Measurements from ENCODE around the gene ABCC8. TPM values are rescaled to one million over a fixed set of nuclear protein-coding genes. Genes with fewer than 3 reads are reported as not detected.

Gene ABCC8
- total RNA-seq, 1 experiment from 2014 or later, result 2.4 TPM

- no peak overlapping the region for H4K8ac ChIP-seq (replicated peaks; ENCODE audit: insufficient read length, low read depth, low read length)
- H2AFZ ChIP-seq (ENCODE audit: low read length), result no peak overlapping the region
- no peak overlapping the region for H4K91ac ChIP-seq (ENCODE audit: insufficient read length, low read depth, low read length)
- H3K4me1 Mint-ChIP-seq, result peaks cover 6 to 10% of the 10 kb centered on the region in 2 experiments
- H3K79me1 ChIP-seq (ENCODE audit: insufficient read depth, low read depth, low read length, poor library complexity, severe bottlenecking), result no peaks in the 10 kb centered on the region
- no peak overlapping the region for H3K9ac ChIP-seq (ENCODE audit: extremely low read depth, insufficient read length, low read length)
- H3K9me3 ChIP-seq (ENCODE audit: control insufficient read depth, low read depth, low read length), result no peaks in the 10 kb centered on the region
- H2BK12ac ChIP-seq (ENCODE audit: insufficient read length, low read depth, low read length), result no peak overlapping the region
- no peak overlapping the region for H3K14ac ChIP-seq (ENCODE audit: insufficient read depth, low read length)
- no peaks in the 10 kb centered on the region for H3K27me3 ChIP-seq (ENCODE audit: insufficient read depth, low read length)
- no peak overlapping the region for H3K4ac ChIP-seq (ENCODE audit: low read depth, low read length)
- H2BK20ac ChIP-seq (ENCODE audit: low read depth, low read length, poor library complexity, severe bottlenecking), result no peak overlapping the region
- no peak overlapping the region for H2BK120ac ChIP-seq (ENCODE audit: low read depth, low read length, poor library complexity, severe bottlenecking)
- no peak overlapping the region for H4K5ac ChIP-seq (ENCODE audit: insufficient read length, low read depth, low read length)
- H3T11ph ChIP-seq (ENCODE audit: low read length), result no peak overlapping the region
- H3K4me3 Mint-ChIP-seq, result no peak overlapping the region
- H3K56ac ChIP-seq (ENCODE audit: insufficient read length, low read depth, low read length), result no peak overlapping the region
- no peak for TF ChIP-seq CTCF (conservative IDR thresholded peaks at IDR 0.05)
- WGBS (ENCODE audit: extremely low coverage, insufficient read length, low lambda C conversion rate), result no CpG with 5 or more reads among the region's 1 CpG
- H3K27ac ChIP-seq (ENCODE audit: insufficient read length, low read depth, low read length), result no peak overlapping the region
- H3K9me3 Mint-ChIP-seq, result no peaks in the 10 kb centered on the region
- H3K79me2 ChIP-seq (ENCODE audit: insufficient read depth, low read length), result no peaks in the 10 kb centered on the region
- no peak overlapping the region for H2BK5ac ChIP-seq (ENCODE audit: insufficient read length, low read length)
- H3K27ac Mint-ChIP-seq, result no peak overlapping the region
- peaks cover 25% of the 10 kb centered on the region for H3K27me3 Mint-ChIP-seq (ENCODE audit: low read depth)
- H3K4me1 ChIP-seq (ENCODE audit: insufficient read depth, low read length), result no peaks in the 10 kb centered on the region
- H4K20me1 ChIP-seq (ENCODE audit: control insufficient read depth, insufficient read depth, insufficient read length), result no peaks in the 10 kb centered on the region
- H3K23me2 ChIP-seq (ENCODE audit: insufficient read length, low read depth, low read length, poor library complexity, severe bottlenecking), result no peaks in the 10 kb centered on the region
- DNase-seq, result no peak
- H3K18ac ChIP-seq (ENCODE audit: insufficient read length, low read depth, low read length), result no peak overlapping the region
- H3K23ac ChIP-seq (ENCODE audit: insufficient read length, low read depth, low read length), result no peak overlapping the region
- H2BK15ac ChIP-seq (ENCODE audit: low read depth, low read length), result no peak overlapping the region
- H2AK5ac ChIP-seq (ENCODE audit: insufficient read length, low read length), result no peak overlapping the region
- no peaks in the 10 kb centered on the region for H3K36me3 Mint-ChIP-seq (ENCODE audit: insufficient read depth in 1 of 3, low read depth in 3 of 3)
- no peak overlapping the region for H3K4me2 ChIP-seq (ENCODE audit: insufficient read depth, insufficient read length, low read length)
These were observed 132.7 kb downstream of the ABCC8 start for GRCh38 chr11:17343907-17344306.

Measured in H9 (cell line).